Activated CD4-positive, alpha-beta T cell treated with anti-CD3 and anti-CD28 coated beads, Interleukin-2, amount 50 U/mL, for 4 hours (primary cell): ENCODE measurements around the gene CKMT2.

Experiments
- DNase-seq, 2 experiments: peaks; one replicate each; pipeline ENCODE4 v3.0.0-alpha.2; 2020

Gene CKMT2

DNA sequence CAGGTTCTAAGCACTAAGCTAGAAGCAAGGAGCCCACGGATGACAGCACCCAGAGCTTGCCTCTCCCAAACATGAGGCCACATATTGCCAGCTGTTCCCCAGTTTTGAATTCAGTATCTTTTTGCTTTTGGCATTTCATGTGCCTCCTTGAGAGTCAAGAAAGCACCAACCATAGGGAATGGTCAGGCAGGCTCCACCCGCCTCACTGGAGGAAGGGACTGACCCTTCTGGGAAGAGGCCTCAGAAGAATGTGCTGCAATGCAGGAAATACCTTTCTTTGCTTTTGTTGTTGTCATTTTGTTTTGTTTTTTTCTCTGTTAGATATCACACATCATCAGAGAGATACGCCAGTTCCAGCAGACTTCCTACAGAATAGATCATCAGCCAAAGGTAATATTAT, 13.7 kb upstream of the CKMT2 start:
- no peak for DNase-seq

DNA sequence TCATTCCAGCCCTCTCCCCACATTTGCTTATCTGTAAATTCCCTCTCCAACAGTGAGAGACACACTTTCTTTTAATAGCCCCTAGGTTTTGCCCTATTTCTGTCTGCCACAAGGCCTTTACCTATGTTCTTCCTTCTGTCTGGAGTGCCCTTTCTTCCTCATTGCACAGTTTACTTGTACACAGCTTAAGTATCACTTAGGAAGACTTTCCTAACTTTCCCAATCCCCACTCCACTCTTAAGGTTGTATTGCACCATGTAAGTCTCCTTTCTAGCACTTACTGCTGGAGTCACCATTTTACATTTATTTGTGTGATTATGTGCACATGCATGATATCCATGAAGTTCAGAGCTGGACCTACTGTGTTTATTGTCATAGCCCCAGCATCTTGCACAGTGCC, 10.8 kb upstream of the CKMT2 start:
- no peak for DNase-seq

DNA sequence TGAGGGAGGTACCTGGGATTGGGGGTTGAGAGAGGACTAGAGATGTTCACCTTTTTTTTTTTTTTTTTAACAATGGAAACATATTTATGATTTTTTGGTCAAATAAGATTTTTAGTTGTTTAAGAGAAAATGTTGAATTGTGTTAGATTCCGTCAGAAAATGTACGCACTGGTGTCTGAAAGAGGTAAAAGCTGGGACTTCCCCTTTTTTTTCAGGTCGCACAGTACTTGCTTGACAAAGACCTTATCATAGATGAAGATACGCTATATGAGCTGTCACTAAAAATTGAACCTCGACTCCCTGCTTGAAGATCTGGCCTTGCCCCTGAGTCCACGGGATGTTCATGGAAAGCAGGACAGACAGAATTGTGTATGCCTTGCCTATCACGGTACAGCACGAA, 7.7 kb upstream of the CKMT2 start:
- DNase-seq: no peak

DNA sequence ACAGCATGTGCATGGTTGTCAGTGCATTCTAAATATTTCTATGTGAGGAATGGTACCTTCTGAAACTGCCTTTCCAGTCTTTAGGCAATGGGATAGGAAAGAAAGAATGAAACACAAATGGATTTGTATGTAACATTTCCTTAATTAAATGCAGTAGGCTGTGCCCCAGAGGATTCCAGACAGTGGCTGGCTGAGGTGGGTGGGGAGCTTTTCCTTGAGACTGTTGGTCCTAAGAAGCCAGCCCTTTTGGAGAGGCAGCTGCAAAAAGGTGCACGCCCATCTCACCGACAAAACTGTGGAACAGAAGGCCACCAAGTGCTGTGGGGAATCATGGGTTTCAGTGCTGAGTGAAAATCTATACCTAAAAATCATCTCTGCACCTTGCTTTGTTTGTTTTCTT, 6.8 kb upstream of the CKMT2 start:
- no peak for DNase-seq

DNA sequence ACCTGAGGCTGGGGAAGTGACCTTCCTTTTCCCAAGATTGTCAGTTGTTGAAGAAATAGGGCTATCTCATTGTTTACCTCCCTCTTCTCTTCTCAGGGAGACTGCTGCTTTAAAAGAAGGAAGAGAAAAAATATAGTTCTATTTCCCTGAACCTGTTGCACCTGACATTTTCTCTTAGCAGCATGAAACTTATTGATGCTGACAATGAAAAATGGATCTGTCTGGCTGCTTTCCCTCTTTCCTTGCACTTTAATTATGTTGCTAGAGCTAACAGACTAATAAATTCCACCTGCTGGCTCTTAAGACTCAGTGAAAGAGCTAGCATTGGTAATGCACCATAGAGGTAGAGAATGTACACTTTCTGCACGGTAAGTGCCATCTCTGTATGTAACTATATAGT, 6.2 kb upstream of the CKMT2 start:
- no peak for DNase-seq

DNA sequence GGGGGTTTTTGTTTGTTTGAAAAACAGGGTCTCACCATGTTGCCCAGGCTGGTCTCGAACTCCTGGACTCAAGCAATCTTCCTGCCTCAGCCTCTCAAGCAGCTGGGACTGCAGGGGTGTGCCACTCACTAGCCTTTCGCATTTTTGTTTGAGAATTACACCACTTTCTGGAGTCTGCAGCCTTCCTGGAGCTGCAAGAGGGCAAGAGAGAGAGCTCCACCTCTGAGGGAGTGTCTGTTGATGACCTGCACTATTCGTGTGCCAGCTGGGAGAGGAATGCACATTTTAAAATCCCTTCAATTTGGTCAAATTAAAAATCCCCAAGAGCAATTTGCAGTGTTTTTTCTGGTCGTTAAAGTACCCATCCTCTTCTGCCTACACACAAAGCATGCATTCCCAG, 5.0 kb upstream of the CKMT2 start:
- no peak for DNase-seq

DNA sequence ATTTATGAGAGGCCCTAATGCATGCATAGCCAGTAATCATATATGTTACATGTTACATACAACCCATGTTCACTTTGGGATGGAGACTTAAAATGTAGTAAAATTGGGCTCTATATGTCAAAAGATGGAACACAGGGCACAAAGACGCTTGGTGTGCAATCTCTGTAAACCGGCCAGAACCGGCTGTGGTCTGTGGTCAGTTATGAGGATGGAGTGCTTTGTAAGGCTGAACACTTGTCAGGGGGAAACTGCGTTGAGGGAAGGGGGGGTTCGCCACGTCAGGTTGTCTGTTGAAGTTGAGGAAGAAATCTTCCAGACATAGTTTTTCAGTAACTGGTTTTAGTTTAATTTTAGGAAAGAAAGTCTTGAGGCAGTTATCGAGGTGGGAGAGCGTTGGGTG, 2.7 kb upstream of the CKMT2 start:
- no peak for DNase-seq

DNA sequence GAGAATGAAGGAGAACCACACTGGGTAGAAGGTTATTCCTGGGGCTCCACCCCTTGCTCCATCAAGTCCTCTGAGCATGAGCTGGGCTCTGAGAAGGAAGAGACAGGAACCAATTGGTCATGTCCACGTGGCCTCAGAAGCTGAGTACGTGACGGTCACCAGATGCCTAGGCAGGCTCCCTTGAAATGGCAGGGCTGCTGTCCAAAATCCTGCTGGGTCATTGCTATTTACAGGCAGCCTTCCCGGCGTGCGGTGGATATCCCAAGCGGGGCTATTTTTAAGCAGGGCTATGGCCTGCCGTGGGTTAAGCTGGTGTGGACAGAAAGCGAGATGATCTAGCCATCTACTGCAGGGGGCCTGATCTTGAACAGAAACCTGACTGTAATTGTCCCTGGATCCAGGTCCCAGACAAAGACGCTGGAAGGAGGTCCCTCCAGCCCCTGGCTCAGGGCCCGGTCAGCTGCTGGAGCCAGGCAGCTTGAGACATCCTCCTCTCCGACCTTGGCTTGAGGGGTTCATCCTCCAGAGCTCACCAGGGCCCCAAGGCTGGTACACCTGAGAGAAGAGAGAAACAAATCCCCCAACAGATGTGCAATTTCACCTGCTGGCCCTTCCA, 550 bp upstream of the CKMT2 start:
- DNase-seq: no peak

DNA sequence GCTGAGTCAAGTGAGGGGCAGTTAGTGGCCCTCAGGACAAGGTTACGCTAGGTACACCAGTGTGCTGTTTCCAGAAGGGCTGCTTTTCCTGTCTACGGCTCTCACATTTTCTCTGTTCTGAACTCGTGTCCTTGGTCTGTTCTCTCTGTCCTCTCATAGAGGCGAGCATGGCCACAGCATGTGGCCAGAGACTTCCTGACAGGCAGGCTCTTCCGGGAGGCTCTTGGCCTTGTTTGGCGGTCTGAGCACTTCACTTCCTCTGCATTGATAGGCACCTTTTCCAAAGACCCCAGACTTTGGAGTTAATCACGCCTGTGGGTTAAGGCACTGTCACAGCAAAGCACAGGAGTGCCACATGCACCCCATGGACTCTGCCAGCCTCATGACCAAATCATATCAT, 1.2 kb downstream of the CKMT2 start:
- no peak for DNase-seq

DNA sequence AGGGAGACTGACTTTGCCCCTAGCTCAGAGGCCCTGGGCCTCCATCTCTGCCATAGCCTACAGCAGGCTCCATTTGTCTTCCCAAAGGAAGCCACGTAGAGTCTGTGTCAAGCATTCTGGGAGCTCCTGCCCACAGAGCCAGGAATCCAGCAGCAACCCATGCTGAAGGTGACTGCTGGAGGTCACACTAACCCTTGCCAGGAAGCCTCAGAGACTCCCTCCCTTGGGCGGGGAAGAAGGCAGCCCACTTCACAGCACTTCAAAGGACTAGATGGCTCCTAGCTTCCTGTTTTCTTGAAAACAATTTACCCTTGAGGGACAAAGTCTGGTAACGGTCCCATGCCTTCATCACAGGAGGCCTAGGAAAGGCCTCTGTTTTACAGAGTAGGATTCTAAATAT, 1.7 kb downstream of the CKMT2 start:
- no peak for DNase-seq

DNA sequence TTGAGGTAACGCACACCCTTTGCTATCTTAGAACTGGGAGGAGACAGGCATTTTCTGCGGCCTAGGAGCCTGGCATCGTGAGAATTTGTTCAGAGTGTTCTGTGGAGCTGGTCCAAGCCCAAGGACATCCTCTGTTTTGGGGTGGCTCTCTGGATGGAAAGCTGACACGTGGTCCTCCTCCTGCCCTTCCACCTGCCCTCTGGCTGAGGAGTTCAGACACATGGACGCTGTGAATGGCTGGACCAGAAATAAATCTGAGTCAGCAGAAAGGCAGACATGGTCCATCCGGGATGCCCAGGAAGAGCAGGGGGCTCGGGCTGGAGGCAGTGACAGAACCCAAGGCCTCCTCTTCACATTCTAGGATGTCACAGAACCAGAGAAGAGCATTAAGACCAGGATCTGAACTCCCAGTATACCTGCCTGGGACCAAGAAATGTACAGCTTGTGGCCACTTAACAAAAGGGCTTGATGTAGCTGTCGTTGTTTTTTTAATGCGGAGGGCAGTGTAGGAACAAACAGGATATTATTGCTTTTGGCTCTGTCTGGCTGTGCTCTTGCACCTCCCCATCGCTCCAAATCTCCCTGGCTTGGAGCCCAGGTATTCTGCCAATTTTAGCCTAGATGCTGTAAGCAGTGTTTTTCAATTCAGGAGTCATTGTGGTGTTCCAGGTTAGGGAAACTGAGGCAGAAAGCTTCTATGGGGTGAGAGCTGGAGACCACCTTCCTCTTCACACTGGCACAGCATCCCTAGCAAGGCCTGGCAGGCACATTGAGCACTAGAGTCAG, 2.4 kb downstream of the CKMT2 start:
- no peak for DNase-seq

DNA sequence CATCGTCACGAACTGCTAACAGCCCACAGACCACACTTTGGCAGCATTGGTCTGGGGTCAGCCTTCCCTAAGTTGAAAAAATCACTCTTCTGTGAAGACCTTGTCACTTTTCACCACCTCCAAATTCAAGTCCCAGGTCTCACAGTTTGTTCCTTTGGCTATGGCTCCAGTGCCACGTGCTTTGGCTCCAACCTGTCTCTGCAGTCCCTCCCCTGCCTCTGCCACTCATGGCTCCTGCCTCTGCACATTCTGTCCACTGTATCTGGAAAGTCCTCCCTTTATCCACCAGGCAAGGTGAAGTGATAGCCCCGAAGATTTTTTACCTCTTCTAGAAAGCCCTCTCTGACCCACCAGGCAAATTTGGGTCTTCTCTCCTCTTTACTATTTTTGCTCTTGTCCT, 5.3 kb downstream of the CKMT2 start:
- DNase-seq: no peak

DNA sequence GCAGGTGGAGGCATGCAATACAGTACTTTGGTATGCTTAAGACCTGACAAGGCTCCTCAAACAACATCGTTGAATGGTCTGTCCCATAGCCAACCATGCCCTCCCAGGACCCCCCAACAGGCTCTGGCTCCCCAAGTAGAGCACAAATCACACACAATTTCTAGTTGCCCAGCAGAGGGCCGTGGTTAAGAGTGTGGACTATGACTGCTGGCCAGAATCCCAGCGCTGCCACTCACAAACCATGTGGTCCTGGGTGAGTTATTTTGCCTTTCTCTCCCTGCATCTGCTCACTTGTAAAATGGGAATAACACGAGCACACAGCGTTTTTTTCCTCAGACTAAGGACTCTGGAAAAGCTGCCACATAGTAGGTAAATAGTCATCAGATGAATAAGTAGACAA, 6.5 kb downstream of the CKMT2 start:
- no peak for DNase-seq

DNA sequence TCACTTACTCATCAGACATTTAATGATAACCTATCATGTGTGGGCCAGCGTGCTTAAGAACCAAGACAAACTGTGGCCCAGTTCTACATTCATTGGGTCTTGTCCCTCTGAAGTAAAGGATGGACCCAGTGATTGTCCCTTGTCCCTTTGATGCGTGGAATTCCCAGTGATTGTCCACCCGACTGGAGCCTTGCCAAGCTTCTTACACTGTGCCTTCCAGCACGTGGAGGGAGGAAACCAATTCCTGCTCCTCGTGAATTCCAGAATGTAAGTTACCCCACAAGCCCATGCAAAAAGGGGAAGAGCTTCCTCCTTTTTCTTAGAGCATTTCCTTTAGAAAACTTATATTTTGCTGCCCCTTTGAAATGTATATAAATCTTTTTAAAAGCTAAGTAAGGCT, 7.9 kb downstream of the CKMT2 start:
- no peak for DNase-seq

DNA sequence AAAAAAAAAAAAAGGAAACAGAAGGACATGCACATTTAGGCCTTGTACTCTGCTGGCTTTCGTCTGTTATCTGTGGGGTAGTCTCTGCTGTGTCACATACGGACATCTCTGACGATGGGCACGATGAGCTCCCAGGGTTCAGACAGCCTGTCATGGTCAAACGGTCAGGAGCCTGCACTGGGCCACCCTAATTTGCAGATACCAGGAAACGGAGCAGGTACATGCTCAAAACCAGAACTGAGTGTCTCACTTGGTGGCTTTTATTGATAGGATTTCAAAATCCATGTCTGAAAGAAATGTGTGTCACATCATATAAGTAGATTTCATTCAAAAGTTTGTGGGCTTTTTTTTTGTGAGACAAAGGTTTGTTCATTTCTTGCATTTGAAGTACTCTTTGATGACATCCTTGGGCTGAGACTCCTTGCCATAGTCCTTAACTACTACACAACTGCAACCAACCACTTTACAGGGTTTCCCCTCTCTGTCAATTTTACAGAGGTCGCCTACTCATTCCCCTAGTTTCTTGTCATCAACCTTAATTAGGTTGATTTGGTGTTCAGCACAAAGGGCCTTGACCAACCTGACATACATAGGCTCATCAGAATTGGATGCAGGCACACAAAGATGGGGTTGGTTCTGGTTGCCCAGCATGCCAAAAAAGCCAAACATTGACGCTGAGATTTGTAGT, 9.0 kb downstream of the CKMT2 start:
- no peak for DNase-seq

DNA sequence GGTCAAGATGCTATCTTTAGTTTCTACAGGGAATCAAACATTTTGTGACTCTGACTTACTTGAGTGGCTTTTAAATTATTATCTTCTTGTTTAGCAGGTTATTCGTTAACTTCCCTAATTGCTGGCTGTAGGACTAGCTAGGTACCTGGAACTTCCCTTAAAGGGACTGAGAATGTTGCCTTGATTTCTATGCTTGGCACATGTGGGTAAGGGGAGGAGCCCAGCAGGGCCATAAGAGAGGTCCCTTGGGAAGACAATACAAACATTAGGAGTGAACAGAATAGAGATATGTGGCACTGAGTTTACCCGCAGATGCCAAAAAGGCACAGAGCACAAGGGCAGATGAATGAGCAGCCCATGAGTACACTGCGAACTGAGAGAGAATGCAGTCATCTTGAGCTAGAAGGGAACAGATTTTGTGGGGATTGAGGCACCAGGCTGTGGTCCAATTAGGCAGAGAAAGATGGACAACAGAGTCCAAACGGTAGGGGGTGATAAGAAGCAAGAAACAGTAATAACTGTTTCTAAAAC, 9.8 kb downstream of the CKMT2 start:
- DNase-seq: no peak

DNA sequence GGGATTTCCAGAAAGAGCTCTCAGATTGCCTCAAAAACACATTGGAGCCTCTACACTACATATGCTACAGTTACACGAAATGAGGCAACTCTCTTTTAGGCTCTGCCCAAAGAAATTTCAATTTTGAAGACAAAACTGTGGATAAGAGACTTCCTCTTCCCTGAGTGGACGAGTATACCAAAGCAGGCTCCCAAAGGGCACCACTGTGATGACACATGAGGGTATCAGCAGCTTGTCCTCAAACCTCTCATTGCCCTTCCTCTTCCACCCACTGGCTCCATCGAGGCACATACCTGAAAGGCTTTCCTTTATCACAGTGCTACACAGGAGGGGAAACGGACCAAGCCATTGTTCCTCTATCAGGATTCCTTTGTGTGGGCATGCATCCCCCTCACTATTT, 11.3 kb downstream of the CKMT2 start:
- DNase-seq: no peak

DNA sequence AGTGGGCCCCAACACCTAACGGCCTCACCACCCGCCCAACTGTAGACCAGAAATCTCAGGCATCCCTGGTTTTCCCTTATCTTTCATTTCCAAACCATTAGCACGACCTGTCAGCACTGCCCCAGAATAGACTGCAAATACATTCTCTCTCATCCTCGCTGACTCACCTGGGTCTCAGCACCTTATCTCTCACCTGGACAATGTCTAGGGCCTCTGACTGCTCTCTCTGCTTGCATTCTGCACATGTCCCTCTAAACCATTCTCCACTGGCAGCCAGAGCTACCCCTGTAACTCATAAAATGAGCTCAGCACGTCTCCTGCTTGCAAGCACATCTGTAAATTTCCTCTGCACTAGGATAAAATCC, 12.7 kb downstream of the CKMT2 start:
- DNase-seq: no peak

DNA sequence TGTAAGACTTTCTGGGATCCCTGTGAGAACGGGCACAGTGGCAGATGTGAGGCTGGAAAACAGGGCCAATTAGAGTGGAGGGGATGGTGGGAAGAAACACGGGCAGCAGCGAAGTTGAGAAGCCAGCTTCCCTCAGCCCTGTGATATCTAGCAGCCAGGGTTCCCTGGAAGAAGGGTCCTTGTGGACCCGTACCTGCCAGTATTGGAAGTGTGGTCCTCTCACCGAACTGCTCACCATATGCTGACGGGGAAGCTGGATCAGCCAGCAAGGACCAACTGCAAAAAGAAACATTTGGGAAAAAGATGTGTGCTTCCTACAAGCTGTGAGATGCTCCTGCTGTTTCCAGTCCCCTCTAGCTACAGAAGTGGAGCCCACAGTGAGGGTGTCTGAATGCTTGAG, 13.6 kb downstream of the CKMT2 start:
- no peak for DNase-seq

DNA sequence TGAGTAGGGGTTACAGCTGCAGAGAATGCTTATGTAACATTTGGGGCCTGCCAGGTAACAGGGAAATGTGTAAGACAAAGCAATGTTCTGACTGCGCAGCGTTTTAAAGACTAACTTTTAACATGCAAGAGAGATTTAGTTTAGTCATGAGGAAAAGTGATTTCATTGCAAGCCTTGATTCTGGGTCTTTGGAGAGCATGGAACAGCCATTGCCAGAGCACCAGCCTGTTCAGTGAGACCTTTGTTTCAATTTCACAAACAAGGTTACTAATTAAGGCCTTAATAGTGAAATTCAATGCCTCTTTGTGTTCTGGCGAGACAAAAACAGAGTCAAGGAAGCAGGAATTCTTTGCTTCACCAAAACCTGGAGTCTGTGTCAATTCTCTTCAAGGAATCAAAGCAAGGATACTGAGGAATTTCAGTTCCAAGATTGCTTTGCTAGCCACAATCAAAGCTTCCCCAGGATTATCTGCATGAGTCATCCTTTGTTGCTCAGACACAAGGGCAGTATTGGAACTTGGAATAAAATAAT, 14.4 kb downstream of the CKMT2 start:
- DNase-seq: no peak

DNA sequence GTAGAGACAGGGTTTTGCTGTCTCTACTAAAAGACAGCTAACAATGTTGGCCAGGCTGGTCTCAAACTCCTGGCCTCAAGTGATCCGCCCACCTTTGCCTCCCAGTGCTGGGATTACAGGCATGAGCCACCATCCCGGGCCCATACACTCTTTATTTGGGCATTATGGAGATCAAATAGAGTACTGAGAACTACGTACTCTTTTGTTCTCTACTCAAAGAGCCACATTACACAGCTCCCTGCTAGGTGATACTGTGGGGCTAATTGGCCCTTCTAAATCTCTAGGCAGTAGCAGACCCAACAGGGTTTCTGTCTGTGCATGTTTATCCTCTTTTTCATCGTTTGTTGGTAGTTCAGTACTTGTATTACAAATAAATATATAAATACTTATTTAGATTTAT, 16.1 kb downstream of the CKMT2 start:
- no peak for DNase-seq

DNA sequence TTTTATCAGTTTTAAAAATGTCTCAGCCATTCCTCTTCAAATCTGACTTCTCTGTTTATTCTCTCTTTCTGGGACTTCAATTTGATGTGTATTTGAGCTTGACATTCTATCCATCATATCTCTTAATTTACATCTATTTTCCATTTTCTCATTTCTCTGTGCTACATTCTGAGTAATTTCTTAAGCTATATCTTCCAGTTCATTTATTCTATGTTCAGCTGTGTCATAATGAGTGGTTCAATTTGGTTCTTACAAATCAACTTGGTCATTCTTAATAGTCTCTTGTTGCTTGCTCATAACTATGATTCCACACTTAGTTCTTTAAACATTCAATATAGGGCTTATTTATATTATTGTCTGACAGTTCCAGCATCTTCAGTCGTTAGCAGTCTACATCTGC, 16.9 kb downstream of the CKMT2 start:
- no peak for DNase-seq

DNA sequence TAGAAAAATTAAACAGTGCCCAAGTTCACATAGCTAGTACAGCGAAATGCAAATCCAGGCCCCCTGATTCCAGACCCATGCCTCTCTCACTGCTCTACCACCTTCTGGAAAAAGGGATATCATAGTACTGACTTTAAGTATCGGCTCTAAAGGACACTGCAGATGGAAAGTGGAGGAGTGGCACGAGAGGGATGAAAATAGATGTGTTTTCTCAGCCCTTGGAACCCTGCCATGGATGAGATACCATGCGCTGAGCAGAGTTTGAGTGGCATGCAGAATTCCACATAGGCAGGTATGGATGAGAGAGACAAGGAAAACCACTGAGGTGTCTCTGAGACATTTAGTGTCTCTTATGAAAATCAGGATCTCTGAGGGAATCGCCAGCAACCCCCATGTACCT, 18.8 kb downstream of the CKMT2 start:
- no peak for DNase-seq

DNA sequence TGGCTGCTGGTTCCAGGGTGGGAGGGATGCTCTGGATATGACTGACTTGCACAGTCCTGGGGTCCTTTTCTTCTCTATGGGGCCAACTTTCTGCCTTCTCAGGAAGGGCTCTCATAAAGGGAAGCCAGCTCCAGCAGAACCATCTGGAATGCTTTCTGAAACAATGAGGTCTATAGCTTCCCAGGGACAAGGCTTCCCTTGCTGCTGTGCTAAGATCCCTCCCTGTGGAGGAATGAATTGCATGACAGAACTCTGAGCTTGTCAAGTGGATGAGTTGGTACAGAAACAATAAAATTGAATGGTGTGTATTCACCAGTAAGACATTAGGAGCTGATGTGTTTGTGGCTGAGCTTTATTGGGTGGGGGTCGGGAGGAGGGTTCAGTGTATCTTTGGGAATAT, 19.8 kb downstream of the CKMT2 start:
- DNase-seq: no peak
